Measurements from ENCODE around the gene SAE1.
"Not testable (repeated sequence)": the region's sequence is repeated elsewhere in the genome, so short reads cannot be mapped to it uniquely, and the experiment has no call there.

The SAE1 gene

GRCh38 chr19:47243364-47243775 is 112.7 kb downstream of the SAE1 start:
- DNase-seq, result no peak

GRCh38 chr19:47243776-47244547 is 113.3 kb downstream of the SAE1 start:
- peak; percentile 98 for DNase-seq

DNA sequence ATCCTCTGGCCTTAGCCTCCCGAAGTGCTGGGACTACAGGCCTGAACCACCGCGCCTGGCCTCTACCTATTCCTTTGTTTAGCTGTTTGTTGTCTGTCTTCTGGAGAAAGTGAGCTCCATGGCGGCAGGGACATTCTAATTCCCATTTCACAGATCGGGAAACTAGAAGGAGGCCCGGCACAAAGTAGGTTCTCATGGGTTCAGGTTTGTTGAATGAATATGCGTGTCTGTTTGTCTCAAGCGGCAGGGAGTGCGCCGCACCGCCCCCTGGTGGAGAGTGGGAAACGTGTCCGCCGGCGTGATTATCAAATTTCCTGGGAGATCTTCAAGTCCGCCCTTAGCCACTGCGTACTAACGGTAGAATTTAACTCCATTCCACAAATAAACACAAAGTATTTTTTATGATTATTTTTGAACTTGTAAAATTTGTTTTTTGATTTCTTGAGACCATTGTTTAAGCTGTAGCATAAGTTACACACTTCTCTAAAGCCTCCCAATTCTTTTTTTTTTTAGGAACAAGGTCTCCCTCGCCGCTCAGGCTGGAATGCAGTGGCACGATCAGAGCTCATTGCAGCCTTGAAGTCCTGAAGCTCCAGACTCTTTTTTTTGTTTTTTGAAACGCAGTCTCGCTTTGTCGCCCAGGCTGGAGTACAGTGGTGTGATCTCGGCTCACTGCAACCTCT is 116.8 kb downstream of the SAE1 start:
- DNase-seq, result peak; percentile 84

GRCh38 chr19:47253016-47253415 is 122.4 kb downstream of the SAE1 start:
- DNase-seq, result not testable (repeated sequence)

DNA sequence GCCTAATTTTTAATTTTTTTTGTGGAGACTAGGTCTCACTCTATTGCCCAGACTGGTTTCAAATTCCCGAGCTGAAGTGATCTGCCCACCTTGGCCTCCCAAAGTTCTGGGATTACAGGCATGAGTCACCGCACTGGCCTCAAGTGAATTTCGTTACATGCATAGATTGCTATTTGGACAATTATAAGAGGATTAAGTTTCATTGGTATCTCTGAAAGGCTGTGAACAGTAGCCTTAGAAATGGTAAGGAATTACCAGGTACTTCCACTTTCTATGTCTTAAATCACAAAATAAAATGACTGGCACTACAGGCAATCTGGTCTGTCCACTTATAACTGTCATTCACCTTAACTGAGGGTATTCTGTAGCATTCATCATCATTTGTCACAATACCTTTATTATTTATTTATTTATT is 122.8 kb downstream of the SAE1 start:
- peak; percentile 57 for DNase-seq

DNA sequence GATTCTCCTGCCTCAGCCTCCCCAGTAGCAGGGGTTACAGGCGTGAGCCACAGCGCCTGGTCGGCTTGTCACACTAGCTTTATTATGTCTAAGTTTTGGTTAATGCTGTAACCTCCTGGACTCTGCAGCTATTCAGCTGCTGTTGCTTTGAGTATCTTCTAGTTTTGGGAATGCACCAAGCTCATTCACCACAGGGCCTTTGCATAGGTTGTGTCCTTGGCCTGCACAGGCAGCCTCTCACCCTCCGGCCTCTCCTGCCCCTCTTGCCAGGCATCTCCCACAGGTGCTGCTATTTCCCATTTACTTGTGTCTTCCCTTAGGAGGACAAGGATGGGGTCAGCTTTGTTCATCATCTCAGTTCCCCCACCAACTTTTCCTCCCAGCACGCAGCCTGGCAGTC is 123.3 kb downstream of the SAE1 start:
- DNase-seq, result no peak

DNA sequence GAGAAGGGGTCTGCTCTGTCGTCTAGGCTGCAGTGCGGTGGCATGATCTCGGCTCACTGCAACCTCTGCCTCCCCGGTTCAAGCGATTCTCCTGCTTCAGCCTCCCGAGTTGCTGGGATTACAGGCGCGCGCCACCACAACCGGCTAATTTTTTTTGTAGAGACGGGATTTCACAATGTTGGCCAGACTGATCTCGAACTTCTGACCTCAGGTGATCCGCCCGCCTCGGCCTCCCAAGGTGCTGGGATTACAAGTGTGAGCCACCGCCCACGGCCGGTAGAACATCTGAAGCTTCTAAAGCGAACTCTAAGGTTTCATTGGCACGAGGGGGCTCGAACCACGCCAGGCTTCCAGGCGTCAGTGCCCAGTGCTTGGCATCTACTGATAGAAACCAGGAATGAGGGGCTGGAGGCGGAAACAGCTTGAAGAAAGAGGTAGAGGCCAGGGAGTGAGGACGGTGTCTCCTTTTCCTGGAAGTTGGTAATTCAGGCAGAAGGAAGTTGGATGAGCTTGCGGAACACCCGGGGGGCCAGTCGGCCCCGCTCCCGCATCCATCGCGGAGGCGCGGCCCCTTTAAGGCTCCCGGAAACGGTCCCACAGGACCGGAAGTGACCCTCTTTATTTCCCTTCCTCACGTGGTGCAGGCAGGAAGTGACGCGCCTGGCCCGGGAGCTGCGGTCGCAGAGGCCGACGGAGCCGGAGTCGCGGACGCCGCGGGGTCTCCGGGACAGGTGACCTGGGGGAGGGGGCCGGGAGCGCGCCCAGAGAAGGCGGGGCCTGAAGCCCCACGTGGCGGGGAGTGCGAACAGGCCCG is 125.5 kb downstream of the SAE1 start, which contains the start of gene CCDC9:
Gene CCDC9 (plus strand): TSS at position 647 of the 814 bp plus-strand sequence. CDS start 1,876 bp downstream, outside the sequence.
- DNase-seq, result peak; percentile 99

- DNase-seq, result peak; percentile 100
Measured at GRCh38 chr19:47256693-47257410, 126.2 kb downstream of the SAE1 start.

GRCh38 chr19:47257411-47258169 is 127.0 kb downstream of the SAE1 start:
- no peak for DNase-seq

DNA sequence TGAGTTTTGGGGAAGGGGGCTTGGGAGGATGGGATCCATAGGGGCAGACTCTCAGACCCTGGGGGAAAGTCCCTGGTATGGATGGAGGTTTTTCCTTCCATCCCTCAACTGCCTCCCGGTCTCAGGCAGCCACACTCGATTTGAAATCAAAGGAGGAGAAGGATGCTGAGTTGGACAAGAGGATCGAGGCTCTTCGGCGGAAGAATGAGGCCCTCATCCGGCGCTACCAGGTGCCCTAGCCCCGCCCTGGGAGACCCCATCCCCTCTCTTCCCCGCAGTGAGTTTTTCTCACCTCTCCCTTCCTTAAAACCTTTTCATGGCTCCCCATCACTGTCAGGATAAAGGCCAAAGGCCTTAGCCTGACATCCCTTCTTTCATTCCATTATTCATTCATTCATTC is 127.8 kb downstream of the SAE1 start:
- DNase-seq, result no peak

DNA sequence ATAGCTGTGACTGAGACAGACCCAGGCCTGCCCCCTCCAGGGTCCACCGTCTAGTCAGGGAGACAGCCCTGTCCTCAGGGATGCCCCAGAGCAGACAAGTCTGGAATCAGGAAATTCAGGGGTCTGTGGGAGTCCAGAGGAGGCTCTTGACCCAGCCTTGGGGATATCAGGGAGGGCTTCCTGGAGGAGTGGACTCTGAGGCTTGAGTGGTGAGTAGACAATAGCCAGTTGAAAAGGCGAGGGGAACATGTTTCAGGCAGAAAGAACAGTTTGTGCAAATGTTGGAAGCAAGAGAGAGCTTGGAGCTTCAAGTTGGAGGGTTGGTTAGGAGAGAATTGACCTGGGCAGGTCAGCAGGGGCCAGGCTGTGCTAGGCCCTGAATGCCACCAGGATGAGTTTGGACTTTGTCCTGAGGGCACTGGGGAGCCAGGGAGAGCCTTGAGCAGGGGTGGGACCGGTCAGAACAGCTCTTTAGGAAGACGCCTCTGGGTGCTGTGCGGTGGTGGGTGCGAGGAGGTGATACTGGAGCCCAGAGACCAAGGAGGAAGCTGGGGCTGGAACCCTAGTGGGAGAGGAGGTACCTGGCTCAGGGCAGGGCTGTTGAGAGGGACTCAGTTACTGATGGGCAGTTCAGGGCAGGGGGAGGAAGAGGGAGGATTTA is 128.4 kb downstream of the SAE1 start:
- DNase-seq, result no peak
